Heart left ventricle (tissue), 13 donors: Measurements from ENCODE around the gene C20orf96.
"Not testable (repeated sequence)": the region's sequence is repeated elsewhere in the genome, so short reads cannot be mapped to it uniquely, and the experiment has no call there.

Source experiments
- CTCF ChIP-seq, 12 donors: fragments of 200-600 bp; sonication (generic) in 4 of 12; IDR thresholded peaks; one replicate each; pipeline versions ENCODE4 v1.5.0 to v1.8.0; 2018 to 2022; ENCODE audit warnings: antibody characterized with exemption in 12 of 12, mild to moderate bottlenecking in 5 of 12
- POLR2A ChIP-seq, 2 donors: fragments of 450-650 bp; IDR thresholded peaks; one replicate each; pipeline ENCODE4 v1.6.1; 2017; ENCODE audit warnings: antibody characterized with exemption in 2 of 2, mild to moderate bottlenecking in 2 of 2, moderate library complexity in 2 of 2
- donor health status: ischemic (EF 13 %, LVEDD 7.1; RV severe dilation, severe dysfunction).
- donor health status: DM: no; HTN: yes; CAD: no.
- donor health status: DM: no; HTN: no; CAD: no.
- donor health status: ischemic (EF 25% LVEDD 6.9; RV normal size, moderate dysfunction).
- donor health status: ischemic (EF 25% LVEDD 5.7; RV mildly dilated, moderate dysfunction).
- donor health status: ischemic (EF 35%, LVEDD 5.7; RV mildly dilated, moderate dysfunction).
- donor health status: nonischemic (EF 11% LVEDD 7.7; RV severe dilation, severe dysfunction).
- donor health status: DM: yes; HTN: yes; CAD: no.
- donor health status: PGD.
- donor health status: ischemic (EF 29% LVEDD 5.4; RV normal size, mild dysfunction).
- donor health status: nonischemic (EF 23%, LVEDD 6.1; RV moderate dilation, normal function).

- not testable (repeated sequence) for TF ChIP-seq CTCF, POLR2A (IDR thresholded peaks at IDR 0.05)
These were observed 37.1 kb downstream of the C20orf96 start for GRCh38 chr20:253447-253846.
